B cell (primary cell): ENCODE results near the gene SHC3.

ENCODE experiments used
- CTCF ChIP-seq: fragments of 200-600 bp; IDR thresholded peaks from one replicate; pipeline ENCODE4 v1.8.0; 2022; ENCODE audit warnings: antibody characterized with exemption, mild to moderate bottlenecking
- EZH2 ChIP-seq: IDR thresholded peaks from 2 replicates; pipeline ENCODE4 v1.6.1; 2012; ENCODE audit warnings: borderline replicate concordance, low read depth, mild to moderate bottlenecking, moderate library complexity, low read length; ENCODE audit not compliant: insufficient read depth, poor library complexity, severe bottlenecking

DNA sequence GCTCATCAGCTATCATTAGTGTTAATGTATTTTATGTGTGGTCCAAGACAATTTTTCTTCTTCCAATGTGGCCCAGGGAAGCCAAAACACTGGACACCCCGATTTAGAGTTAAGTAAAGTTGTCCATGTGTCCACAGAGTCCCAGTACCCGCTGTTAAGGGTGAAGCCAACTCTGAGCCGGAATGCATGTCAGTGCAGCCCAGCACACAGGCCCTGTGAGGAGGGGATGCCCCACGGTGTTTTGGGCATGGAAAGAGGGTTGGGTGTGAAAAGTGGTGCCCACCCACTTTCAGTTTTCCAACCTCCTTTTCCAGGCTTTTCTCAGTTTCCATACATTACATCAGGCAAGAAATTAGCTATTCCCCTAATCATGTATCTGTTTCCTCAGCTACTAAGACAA is 24.4 kb downstream of the SHC3 start:
- TF ChIP-seq CTCF = no peak
- no peak for TF ChIP-seq EZH2
